T-helper 22 cell (primary cell): ENCODE results near the gene PNPLA1.

Experiments
- DNase-seq: peaks from one replicate; pipeline ENCODE4 v3.0.0-alpha.2; 2020; ENCODE audit warnings: low read depth

PNPLA1 gene

DNA sequence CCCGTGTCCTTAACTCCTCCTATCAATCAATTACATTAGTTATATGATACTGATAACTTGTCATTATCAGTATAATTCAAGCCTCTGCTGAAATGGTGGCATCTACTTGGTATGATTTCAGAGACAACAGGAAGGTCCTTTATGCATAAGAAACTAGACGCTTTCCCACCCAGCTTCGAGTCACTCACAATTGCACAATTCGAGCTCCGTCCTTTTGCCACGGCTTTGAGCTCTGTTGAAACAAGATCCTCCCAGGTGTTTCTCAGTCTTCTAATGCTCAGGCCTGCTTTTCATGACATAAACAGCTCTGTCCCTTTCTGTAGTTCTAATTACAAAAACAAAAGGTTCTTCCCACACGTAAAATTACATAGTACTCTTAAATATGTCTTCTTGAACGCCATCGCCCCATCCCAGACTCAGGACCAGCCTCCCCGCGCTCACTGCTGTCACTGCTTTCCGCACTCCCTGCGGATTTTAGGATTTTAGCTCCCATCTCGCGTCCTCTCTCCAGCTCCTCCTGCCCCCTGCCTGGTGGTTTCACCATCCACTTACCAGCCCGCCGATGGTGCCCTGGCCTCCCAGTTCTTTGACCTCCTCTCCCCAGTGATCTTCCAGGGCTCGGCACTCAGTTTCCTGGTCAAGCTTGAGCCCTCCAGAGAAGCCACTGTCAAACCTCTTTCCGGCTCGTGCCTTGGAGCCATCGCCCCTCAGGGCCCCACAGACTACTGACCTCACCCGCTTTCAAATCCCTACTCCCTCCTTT, 23.2 kb upstream of the PNPLA1 start:
- no peak for DNase-seq

DNA sequence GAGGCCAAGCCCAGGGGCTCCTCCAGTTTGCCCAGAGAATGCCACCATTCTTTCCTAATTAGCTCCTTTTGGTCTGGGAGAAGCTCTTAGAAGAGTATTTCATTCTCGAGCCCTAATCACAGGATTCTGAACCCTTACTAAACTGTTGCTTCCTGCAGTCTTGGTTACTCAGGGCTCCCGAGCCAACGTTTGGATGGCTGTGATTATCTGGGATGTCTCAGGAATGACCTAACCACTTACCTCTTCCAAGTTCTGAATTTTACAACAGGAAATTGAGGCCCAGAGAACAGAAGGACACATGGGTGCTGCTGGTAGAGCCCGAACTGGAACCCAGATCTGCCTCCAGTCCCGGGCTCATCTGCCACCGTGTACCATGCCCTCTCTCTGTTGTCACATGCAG, 22.2 kb upstream of the PNPLA1 start:
- no peak for DNase-seq

DNA sequence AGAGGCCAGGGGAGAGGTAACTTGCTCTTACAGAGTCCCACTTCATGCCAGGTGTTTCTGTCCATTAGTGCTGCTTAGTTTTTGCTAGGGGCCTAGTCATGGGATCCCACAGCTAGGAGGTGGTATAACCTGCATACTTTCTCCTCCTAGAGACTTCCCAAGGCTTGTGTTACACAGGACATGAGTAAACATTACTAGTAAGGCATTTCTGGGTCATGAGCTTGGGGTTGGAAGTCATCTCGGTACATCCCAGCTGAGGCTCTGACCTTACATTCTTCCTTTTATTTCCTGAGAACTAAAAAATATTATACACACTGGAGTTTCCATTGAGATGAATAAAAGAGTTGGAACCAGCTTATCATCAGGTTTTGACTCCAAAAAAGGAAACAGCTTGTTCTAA, 20.9 kb upstream of the PNPLA1 start:
- DNase-seq, result no peak

DNA sequence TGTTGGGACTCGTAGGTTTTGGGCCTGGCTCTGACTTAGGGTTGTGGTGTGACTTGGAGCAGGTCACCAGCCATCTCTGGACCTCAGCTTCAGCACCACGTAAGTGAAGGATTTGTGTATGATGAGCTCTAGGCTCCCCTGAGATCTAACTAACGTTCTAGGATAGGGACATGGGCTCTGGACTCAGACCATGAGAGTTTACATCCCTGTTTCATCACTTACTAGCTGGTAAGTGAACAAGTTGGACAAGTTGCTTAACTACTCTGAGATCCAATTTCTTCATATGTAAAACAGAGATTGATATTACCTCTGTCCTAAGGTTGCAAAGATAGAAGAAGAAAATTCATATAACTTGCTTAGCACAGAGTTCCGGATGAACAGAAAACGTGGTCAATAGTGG, 20.3 kb upstream of the PNPLA1 start:
- DNase-seq, result no peak

DNA sequence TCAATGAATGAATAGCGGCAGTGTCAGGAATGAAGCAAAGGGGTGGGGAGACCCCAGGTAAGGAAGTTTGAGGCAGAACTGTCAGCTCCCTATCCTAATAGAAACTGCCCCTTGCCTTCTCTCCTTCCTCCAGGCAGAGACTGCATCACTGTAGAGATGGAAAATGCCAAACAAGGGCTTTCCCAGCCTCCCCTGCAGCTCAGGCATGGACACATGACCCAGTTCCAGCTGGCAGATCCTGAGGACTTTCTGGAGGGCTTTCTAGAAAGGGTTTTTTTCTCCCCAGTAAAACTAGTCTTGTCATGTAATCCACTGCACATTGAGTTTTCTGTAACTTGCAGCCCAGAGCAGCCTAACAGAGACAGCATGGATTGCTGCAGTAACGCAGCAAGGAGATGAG, 17.9 kb upstream of the PNPLA1 start:
- no peak for DNase-seq

DNA sequence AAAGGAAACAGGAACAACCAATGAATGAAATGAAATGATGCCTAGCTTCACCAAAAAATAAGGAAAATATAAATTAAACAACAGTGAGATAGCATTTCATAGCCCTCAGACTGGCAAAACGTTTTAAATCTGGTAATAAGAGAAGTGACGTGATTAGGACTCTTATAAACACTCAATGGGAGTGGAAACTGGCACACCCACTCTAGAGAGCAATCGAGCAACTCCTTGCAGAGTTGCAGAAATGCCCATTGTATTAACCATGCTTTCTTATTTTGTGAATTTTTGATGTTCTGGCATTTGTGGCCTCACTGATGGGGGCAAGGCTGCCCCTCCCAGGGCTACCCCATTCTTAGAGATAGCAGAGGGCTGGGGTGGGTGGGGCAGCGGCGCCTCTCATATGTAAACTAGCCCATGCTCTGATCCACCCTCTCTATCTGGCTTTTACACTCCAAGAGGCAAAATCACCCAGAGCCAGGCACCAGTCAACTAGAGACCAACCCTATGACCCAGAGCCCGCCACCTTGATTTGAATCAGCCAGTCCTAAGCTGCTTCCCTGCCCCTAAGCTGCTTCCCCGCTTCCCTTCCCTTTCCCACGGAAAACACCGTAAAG, 6.4 kb upstream of the PNPLA1 start:
- DNase-seq, result no peak

DNA sequence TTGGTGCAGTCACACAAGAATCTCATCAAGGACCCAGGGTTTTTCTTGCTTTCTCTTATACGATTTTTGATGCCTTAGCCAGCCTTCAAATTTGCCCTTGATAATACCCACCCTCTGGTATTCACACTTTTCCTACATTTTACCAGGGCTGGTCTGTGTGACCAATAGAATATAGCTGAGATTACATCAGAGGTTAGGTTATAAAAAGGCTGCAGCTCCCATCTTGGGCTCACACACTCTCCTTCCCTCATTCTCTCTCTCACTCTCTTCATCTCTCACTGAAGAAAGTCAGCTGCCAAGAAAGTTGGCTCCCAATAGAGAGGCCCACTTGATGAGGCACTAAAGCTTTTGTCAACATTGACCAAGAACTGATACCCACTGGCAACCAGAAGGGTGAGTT, 4.1 kb upstream of the PNPLA1 start:
- no peak for DNase-seq

DNA sequence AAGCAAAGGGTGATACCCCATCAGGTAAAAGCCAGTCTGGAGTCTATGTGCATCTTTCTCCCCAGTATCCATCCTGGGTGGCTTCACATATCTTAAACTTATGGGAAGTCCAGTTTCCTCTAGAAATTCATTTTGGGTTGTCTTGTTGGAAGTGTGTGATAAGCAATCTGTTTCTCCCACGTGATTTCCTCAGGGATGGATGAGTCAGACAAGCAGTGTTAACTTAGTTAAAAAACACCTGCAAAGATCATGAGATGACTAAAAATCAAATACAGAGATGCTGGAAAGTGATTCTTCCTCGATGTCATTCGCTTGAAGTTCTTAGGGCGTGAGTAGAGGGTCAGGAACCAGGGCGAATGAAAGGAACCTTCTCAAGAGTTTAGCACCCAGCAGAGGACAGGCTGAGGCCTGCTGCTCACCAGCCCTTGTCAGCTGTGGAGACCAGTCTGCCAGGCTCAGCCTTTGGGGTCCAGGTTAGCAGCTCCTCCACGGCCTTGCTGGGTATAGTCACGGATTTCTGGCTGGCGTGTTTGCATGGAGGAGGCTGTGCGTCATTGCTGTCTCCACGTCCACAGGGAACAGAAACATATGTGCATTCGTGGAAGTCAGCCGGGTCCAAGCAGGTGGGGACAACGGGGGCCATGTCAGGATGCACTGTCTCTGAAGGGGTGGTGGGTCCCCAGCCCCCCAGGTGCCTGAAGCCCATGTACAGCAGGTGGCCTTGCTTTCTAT, 2.8 kb upstream of the PNPLA1 start:
- no peak for DNase-seq

DNA sequence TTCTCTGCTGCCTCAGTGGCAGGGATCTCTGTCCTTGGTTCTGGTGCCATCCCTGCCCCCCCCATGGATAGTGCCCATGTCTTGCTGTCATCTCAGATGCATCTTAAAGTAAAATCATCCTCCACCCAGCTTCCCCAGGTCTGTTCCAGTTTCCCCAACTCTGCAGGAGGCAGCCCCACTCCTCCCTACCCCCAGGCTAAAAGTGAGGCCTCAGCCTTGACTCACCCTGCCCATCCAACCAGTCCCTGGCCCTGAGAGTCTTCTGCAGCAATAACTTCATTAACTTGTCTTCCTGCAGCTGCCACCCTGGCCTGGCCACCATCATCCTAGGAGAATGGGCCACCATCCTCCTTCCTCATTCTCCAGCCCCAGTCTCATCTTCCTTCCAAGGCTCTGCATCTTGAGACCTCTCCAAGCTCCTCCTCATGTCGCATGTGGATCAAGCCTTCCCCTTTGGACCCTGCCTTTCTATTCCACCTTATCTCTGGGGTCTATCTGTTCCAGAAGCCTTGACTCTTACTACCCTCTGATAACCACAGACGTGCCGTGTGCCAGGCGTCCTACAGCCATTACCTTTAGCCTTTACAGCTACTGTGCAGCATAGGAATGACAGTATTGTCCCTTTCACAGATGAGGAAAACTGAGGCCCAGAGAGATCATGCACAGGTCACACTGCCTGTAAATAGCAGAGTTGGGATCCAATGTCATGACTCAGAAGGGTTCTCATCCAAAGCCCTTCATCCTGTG, 2.0 kb upstream of the PNPLA1 start:
- DNase-seq, result no peak

DNA sequence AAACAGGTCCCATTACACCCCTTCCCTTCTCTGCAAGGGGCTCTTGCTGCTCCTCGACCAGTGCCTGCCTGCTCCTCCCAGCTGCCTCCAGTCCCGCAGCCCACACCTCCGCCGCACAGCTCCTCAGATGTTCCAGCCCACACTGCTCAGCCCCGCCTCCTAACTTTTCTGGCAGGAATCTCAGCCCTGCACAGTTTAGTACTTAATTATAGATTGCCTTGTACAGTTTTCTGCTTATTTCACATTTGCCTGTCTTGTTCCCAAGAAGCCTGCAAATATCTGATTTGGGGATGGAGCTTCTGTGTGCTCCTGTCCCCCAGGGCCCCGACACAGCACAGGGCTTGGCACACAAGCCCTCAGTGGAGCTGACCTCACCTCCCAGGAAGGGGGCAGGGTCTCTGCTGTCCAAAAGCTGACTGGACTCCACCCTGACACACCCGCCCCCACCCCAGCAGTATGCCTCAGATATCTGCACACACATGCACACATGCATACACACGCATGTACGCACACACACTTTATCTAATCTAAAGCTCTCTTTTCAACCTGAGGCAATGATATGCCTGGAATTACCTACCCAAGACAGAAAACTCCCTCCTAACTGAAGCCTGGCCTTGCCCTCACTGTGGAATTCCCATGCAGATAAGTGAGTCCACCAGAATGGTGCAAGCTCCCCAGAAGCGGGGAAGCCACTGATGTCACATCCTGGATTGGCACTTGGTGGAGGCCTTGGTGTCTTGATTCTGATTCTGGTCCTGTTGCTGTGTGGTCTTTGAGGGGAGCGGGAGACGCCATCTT, 1.2 kb upstream of the PNPLA1 start:
- no peak for DNase-seq

DNA sequence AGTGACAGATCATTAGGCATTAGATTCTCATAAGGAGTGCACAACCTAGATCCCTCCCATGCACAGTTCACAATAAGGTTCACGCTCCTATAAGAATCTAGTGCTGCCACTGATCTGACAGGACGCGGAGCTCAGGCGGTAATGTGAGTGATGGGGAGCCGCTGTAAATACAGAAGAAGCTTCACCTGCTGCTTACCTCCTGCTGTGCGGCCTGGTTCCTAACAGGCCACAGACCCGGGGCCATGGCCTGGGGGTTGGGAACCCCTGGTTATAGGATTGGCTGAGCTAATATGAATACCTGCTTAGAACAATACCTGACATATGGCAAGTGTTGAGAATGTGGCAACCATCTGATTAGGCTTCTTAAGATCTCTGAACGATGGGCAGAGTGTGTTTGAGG, 2.4 kb downstream of the PNPLA1 start:
- DNase-seq, result no peak

DNA sequence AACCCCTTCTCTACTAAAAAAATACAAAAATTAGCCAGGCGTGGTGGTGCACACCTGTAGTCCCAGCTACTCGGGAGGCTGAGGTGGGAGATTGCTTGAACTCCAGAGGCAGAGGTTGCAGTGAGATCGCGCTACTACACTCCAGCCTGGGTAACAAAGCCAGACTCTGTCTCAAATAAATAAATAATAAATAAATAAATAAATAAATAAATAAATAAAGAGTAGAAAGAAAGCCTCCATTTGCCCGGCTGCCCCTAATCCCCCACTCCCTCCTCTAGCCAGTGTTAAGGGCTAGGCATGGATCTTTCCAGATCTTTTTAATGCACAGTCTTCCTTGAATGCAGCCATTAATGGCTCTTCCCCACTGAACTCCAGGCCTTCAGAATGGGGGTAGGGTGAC, 3.2 kb downstream of the PNPLA1 start:
- DNase-seq, result no peak

DNA sequence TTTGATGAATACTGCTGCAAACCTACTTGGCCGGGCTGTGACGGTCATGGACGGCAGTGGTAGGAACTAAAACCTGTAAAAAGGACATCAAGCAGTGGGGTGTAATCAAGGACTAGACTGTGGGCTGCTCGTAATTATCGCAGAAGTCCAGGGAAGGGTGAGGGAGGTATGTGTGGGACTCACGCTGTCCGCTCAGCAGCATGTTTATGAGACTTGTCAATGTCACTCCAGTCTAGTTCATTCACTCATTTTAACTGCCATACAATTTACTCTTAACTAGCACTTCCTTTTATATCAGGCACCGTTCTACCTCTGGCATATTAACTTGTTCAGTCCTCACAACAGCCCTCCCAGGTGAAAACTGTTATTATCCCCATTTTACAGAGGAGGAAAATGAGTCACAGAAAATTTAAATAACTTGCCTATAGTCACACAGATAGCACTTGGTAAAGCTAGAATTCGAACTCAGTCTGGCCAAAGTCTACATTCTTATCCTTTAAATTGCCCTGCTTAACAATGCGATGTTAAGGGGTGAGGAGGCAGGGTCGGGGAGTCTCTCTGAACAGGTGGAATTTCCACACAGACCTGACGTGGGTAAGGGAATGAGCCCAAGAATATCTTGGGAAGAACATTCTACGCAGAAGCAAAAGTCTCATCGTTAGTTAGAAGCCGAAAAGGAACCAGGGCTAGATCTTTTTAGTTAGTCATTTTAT, 4.1 kb downstream of the PNPLA1 start:
- DNase-seq, result no peak

DNA sequence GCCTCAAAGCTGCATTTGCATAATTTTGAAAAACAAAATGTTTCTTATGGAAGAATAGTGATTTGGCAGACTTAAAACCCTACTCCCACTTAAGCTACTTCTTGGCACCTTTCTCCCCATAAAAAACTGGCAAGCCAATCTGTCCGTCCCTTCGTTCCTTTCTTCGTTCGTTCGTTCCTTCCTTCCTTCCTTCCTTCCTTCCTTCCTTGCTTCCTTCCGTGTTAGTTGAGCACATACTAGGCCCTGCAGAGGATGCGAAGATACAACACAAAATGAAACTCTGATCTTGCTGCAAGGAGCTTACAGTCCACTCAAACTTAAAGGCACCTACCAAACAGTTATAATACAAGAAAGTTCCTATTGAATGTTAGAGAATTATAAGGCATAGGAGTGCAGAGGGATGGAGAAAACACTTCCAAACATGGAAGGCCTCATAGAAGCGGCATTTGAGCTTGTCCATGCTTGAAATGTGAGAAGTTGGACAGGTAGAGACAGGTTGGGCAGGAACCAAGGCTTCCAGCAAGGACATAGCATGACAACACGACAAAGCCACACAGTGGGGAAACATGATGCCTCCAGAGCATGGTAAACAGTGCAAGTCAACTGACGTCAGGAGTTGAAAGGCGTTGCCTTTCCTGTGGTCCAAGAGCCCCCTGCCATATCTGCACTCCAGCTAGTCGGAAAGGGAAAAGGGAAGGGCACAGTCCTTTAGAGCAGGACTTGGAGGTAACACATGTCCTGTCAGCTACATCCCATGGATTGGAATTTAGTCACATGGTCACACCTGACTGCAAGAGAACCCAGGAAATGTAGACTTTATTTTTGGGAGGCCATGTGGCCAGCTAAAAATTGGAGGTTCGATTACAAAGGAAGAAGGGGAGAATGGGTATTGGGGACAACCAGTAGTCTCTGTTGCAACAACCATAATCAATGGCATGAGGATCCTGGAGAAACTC, 7.0 kb downstream of the PNPLA1 start:
- DNase-seq, result no peak

DNA sequence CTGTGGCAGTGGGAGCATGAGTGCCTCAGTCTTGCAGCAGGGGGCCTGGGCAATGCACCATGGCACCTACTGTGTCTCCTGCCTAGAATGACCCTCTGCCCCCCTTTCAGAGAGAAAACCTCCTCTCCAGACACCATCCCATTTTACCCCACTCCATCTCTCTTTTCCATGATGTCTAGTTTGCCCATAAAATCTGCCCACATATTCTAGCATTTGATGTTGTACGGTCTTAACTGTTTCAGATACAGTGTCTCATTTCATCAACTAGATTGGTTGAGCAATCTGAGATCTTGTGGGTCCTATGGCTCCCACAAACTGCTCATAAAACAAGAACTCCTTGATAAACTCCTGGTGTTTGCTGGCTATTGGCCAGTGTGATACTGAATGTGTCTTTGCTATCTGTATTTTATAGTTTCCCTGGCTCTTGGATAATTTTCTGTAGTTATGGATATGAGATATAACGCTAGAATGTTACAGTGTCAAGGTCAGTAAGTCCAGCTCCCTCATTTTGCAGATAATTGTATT, 8.1 kb downstream of the PNPLA1 start:
- no peak for DNase-seq

DNA sequence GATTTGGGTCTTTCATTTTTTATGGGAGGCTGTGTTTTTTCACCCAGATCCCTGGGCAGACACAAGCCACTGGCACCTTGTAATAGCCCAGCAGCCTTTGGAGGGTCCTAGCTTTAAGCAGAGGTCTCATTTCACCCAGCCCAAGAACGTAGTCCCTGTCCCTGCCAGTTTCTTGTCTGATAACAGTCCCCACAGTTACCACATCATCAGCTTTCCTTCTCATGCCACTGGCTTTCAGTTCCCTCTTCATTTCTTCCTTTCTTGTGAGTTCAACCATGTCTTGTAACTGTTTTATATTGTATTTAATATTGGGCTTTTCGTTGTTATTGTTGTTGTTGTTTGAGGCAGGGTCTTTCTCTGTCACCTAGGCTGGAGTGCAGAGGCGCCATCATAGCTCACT, 10.6 kb downstream of the PNPLA1 start:
- DNase-seq, result no peak

DNA sequence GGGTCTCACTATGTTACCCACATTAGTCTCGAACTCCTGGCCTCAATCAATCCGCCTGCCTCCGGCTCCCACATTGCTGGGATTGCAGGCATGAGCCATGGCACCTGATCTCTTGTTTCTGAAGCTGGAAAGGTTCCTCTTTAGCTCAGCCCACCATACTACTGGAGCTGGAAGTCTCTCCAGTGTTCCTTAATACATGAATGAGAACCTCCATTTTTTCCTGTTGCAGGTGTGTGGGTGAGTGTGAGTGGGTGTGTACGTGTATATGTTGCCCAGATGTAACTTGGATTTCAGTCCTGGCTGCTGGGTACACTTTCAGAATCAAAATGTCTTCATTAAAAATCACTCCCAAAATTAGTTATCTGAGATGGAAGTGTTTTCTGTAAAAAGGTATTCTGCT, 11.1 kb downstream of the PNPLA1 start:
- no peak for DNase-seq

DNA sequence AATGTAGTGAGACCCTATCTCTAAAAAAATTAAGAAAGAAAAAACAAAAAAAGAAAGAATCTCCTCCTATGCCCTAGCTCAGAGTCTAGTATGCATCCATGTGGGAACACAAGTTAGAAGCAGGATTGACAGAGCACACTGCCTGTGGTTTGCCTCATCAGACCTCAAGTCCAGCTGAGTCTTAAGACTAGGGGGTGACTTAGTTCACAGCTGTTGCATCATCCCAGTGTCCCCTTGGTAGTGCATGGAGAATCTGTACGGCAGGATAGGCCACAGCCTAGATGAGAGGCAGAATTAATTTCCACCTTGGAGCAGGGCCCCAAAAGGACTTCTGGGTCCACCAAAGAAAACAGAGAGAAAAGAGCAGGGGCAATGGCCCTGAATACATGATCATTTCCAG, 13.7 kb downstream of the PNPLA1 start:
- DNase-seq, result no peak

DNA sequence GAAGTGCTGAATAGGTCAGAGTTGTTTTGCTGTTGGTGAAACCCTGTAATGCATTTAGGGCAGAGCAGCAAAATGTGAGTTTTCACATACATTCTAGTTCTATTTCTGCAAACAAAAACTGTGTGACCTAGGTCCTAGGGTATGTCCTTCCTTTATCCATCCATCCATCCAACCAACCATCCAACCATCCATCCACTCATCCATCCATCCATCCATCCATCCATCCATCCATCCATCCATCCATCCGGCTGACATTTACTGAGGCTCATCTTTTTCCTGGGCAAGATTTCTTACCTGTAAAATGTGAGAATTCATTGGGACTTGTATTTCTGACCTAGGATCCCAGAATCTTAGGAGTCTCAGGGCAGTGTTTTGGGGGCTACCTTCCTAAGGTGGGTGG, 14.5 kb downstream of the PNPLA1 start:
- DNase-seq, result no peak

DNA sequence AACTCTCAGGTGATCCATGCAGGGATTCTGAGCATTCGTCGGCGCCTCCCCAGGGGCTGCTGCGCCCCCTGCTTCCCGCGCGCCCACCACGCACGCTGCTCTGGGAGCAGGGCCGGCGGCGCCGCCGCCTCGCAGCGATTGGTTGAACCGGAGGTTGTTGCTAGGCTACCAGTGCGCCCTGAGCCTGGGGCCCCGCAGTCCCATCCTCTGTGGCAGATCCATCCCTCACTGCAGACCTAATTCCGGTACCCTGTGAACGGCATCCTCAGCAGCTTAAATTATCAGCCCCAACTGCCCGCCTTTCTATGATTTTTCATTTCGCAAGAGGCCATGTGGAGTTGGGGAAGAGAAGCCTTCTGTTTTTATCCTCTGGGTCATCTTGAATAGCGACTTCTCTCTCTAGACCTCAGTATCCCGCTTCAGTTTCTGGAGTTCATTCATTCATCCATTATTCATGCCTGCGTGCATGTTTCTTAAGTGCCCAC, 15.4 kb downstream of the PNPLA1 start:
- DNase-seq, result no peak
